ENCODE measurements around the gene SRA1. TPM values are rescaled to one million over a fixed set of nuclear protein-coding genes. Genes with fewer than 3 reads are reported as not detected.
A peak's percentile ranks its signal among the peaks of the same experiment; 100 is the strongest.

Gene SRA1
- total and polyA plus RNA-seq, 2 of the 13 experiments (the other 11 are each of a cell fraction or from before 2014, with no cell fraction given), result 14.2 to 32.8 TPM

DNA sequence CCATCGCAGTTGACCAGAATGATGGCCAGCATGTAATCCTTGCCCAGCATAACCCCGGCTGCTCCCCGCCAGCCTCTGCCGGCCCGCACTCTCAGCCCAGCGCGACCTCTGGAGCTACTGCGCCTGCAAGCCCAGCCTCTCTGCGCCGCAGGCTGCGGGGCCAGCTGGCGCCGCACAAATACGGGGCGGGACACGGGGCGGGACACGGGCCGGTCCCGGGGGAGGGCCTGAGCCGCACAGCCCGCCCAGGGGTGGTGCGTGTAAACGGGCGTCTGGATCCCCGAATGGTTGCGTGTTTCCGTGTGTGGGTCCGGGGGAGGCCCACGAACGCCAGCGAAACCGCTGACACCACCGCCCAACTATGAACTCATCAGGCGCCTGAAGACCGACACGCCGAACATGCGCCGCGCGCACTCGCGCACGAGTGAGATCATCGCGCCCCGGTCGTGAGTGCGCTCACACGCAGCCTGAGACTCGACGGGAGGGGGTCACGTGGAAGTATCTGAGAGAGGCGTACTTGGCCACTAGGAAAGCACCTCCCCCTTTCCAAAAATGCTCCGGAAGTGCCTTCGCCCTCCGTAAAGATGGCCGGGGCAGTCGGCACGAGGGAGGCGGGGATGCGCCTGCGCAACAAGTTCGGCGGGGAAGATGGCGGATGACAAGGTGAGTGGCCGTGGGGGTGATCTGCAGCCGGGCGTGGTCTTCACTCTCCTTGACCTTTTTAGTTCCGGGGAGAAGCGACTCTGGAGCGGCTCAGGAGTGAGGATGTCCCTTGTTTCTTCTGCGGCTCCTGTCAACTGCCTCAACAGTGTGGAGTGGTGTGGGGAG, 7.1 kb upstream of the SRA1 start, which contains the start of the genes APBB3 and SLC35A4 (continued):
- no peak for TF ChIP-seq ZNF703 (CRISPR knock-in tag; IDR thresholded peaks at IDR 0.05; ENCODE audit: borderline replicate concordance)
- TF ChIP-seq, protein P1, sequence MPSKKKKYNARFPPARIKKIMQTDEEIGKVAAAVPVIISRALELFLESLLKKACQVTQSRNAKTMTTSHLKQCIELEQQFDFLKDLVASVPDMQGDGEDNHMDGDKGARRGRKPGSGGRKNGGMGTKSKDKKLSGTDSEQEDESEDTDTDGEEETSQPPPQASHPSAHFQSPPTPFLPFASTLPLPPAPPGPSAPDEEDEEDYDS (CRISPR knock-in tag; IDR thresholded peaks at IDR 0.05), result peak; percentile 37; the same call in 1 of the 2 replicates
- TF ChIP-seq FOXC1 (CRISPR knock-in tag; IDR thresholded peaks at IDR 0.05; ENCODE audit: borderline replicate concordance), result no peak; the same call in 1 of the 2 replicates
- no peak for TF ChIP-seq TCF12 (IDR thresholded peaks at IDR 0.05)
- TF ChIP-seq TCF12 (CRISPR knock-in tag; IDR thresholded peaks at IDR 0.05), result no peak
- TF ChIP-seq ZMYM4 (CRISPR knock-in tag; IDR thresholded peaks at IDR 0.05), result peak; percentile 31; the same call in 1 of the 2 replicates
- no peak for TF ChIP-seq ZNF660 (CRISPR knock-in tag; IDR thresholded peaks at IDR 0.05; ENCODE audit: borderline replicate concordance, low read depth)
- no peak for TF ChIP-seq ZNF747 (CRISPR knock-in tag; IDR thresholded peaks at IDR 0.05; ENCODE audit: borderline replicate concordance)
- TF ChIP-seq RORA (CRISPR knock-in tag; IDR thresholded peaks at IDR 0.05), result no peak
- TF ChIP-seq RFXAP (CRISPR knock-in tag; IDR thresholded peaks at IDR 0.05; ENCODE audit: borderline replicate concordance), result no peak
- no peak for TF ChIP-seq FOXA1 (IDR thresholded peaks at IDR 0.05)
- no peak for TF ChIP-seq FOXA1 (CRISPR knock-in tag; IDR thresholded peaks at IDR 0.05)
- TF ChIP-seq HIVEP1 (CRISPR knock-in tag; IDR thresholded peaks at IDR 0.05), result no peak
- no peak for TF ChIP-seq ATAD3A (CRISPR knock-in tag; IDR thresholded peaks at IDR 0.05)
- no peak; the same call in 1 of the 2 replicates for TF ChIP-seq ARID2 (CRISPR knock-in tag; IDR thresholded peaks at IDR 0.05; ENCODE audit: borderline replicate concordance)
- peak; percentile 37; the same call in 1 of the 2 replicates for TF ChIP-seq KDM3A (CRISPR knock-in tag; IDR thresholded peaks at IDR 0.05; ENCODE audit: low read depth)
- no peak for TF ChIP-seq ATRX (CRISPR knock-in tag; IDR thresholded peaks at IDR 0.05; ENCODE audit: borderline replicate concordance)
- TF ChIP-seq, protein P2, sequence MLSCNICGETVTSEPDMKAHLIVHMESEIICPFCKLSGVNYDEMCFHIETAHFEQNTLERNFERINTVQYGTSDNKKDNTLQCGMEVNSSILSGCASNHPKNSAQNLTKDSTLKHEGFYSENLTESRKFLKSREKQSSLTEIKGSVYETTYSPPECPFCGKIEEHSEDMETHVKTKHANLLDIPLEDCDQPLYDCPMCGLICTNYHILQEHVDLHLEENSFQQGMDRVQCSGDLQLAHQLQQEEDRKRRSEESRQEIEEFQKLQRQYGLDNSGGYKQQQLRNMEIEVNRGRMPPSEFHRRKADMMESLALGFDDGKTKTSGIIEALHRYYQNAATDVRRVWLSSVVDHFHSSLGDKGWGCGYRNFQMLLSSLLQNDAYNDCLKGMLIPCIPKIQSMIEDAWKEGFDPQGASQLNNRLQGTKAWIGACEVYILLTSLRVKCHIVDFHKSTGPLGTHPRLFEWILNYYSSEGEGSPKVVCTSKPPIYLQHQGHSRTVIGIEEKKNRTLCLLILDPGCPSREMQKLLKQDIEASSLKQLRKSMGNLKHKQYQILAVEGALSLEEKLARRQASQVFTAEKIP (CRISPR knock-in tag; IDR thresholded peaks at IDR 0.05; ENCODE audit: borderline replicate concordance), result no peak
- TF ChIP-seq MXD4 (CRISPR knock-in tag; IDR thresholded peaks at IDR 0.05), result peak; percentile 22; the same call in 1 of the 2 replicates
- peak; percentile 34; the same call in 1 of the 2 replicates for TF ChIP-seq TAF1 (CRISPR knock-in tag; IDR thresholded peaks at IDR 0.05)
- TF ChIP-seq MLXIP (CRISPR knock-in tag; IDR thresholded peaks at IDR 0.05; ENCODE audit: borderline replicate concordance), result no peak
- no peak for TF ChIP-seq AHR (CRISPR knock-in tag; IDR thresholded peaks at IDR 0.05)
- TF ChIP-seq, protein P3, sequence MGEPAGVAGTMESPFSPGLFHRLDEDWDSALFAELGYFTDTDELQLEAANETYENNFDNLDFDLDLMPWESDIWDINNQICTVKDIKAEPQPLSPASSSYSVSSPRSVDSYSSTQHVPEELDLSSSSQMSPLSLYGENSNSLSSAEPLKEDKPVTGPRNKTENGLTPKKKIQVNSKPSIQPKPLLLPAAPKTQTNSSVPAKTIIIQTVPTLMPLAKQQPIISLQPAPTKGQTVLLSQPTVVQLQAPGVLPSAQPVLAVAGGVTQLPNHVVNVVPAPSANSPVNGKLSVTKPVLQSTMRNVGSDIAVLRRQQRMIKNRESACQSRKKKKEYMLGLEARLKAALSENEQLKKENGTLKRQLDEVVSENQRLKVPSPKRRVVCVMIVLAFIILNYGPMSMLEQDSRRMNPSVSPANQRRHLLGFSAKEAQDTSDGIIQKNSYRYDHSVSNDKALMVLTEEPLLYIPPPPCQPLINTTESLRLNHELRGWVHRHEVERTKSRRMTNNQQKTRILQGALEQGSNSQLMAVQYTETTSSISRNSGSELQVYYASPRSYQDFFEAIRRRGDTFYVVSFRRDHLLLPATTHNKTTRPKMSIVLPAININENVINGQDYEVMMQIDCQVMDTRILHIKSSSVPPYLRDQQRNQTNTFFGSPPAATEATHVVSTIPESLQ (CRISPR knock-in tag; conservative IDR thresholded peaks at IDR 0.05), result no peak

Data from HepG2 (cell line).